Thyroid gland (tissue), 4 donors: ENCODE results near the gene REG1A.

Source experiments
- CTCF ChIP-seq, 6 experiments: fragments of 200-600 bp in 3 of 6; fragments of 450-650 bp in 3 of 6; sonication (generic) in 3 of 6; IDR thresholded peaks; one replicate each; pipeline ENCODE4 v1.5.1; 2016 to 2019; ENCODE audit warnings: antibody characterized with exemption in 6 of 6, mild to moderate bottlenecking in 2 of 6, inconsistent platforms in 1 of 6, moderate library complexity in 1 of 6
- POLR2A ChIP-seq, 2 donors: fragments of 450-650 bp; IDR thresholded peaks; one replicate each; pipeline ENCODE4 v1.6.1; 2017; ENCODE audit warnings: antibody characterized with exemption in 2 of 2, mild to moderate bottlenecking in 2 of 2, moderate library complexity in 1 of 2

DNA sequence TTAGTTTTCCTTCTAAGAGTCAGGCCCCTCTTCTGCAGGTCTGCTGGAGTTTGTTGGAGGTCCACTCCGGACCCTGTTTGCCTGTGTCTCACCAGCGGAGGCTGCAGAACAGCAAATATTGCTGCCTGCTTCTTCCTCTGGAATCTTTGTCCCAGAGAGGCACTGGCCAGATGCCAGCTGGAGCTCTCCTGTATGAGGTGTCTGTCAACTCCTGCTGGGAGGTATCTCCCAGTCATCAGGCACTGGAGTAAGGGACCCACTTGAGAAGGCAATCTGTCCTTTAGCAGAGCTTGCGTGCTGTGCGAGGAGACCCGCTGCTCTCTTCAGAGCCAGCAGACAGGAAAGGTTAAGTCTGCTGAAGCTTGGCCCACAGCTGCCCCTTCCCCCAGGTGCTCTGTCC, 37.3 kb upstream of the REG1A start:
- TF ChIP-seq POLR2A (IDR thresholded peaks at IDR 0.05) (no peak), CTCF (IDR thresholded peaks at IDR 0.05) (no peak)
